Skin epidermis (tissue), 12 donors: Measurements from ENCODE around the gene KLK15.

ENCODE experiments used
- H3K27ac ChIP-seq, 21 experiments: fragments of 200-600 bp; sonication (generic) in 11 of 21; one replicate each; pipeline ENCODE4 v1.5.0; 2020; ENCODE audit warnings: mild to moderate bottlenecking in 3 of 21, inconsistent platforms in 2 of 21, moderate library complexity in 2 of 21
- H3K4me3 ChIP-seq, 7 experiments: fragments of 200-600 bp; sonication (generic) in 2 of 7; one replicate each; pipeline ENCODE4 v1.5.0; 2020; ENCODE audit warnings: inconsistent platforms in 2 of 7, mild to moderate bottlenecking in 2 of 7, moderate library complexity in 1 of 7

Gene KLK15

GRCh38 chr19:50833117-50833801 is at the start of gene KLK15:
Gene KLK15 (minus strand): TSS chr19:50833574. CDS start chr19:50831492, 2,082 bp downstream.
- H3K27ac ChIP-seq: no peak within 1 kb of the TSS

GRCh38 chr19:50882188-50882587 is 48.8 kb upstream of the KLK15 start:
- Histone ChIP-seq H3K27ac (no peak overlapping the region), H3K4me3 (no peak overlapping the region)

More at GRCh38 chr19:50833117-50833801, at the start of gene KLK15:
- H3K4me3 ChIP-seq: no peak within 1 kb of the TSS

GRCh38 chr19:50880241-50880640 is 46.9 kb upstream of the KLK15 start:
- Histone ChIP-seq H3K27ac (no peak overlapping the region), H3K4me3 (no peak overlapping the region)

GRCh38 chr19:50878851-50879250 is 45.5 kb upstream of the KLK15 start:
- Histone ChIP-seq H3K27ac (no peak overlapping the region), H3K4me3 (no peak overlapping the region)

- Histone ChIP-seq H3K4me3 (no peak overlapping the region), H3K27ac (no peak overlapping the region)
Observed at GRCh38 chr19:50877338-50877737, 44.0 kb upstream of the KLK15 start.

GRCh38 chr19:50876456-50876855 is 43.1 kb upstream of the KLK15 start:
- H3K27ac ChIP-seq: no peak overlapping the region
- no peak overlapping the region for H3K4me3 ChIP-seq

GRCh38 chr19:50875795-50876422 is 42.5 kb upstream of the KLK15 start:
- Histone ChIP-seq H3K27ac (peak overlapping the region in 1 of 21 experiments; percentile 10), H3K4me3 (no peak overlapping the region)

- Histone ChIP-seq H3K4me3 (no peak overlapping the region), H3K27ac (no peak overlapping the region)
Observed at GRCh38 chr19:50874211-50874610, 40.8 kb upstream of the KLK15 start.

- no peak within 1 kb of the TSS for H3K27ac ChIP-seq
- no peak within 1 kb of the TSS for H3K4me3 ChIP-seq
Observed at GRCh38 chr19:50873056-50873455, 39.7 kb upstream of the KLK15 start, which contains the start of gene KLK2. Gene KLK2 (plus strand): TSS chr19:50873439. CDS start chr19:50873474, 35 bp downstream.

- H3K27ac ChIP-seq: no peak overlapping the region
- no peak overlapping the region for H3K4me3 ChIP-seq
Observed at GRCh38 chr19:50870417-50871089, 37.2 kb upstream of the KLK15 start.

GRCh38 chr19:50869479-50869878 is 36.1 kb upstream of the KLK15 start:
- Histone ChIP-seq H3K4me3 (no peak overlapping the region), H3K27ac (no peak overlapping the region)

GRCh38 chr19:50861496-50862286 is 28.3 kb upstream of the KLK15 start:
- Histone ChIP-seq H3K4me3 (no peak overlapping the region), H3K27ac (no peak overlapping the region)

- Histone ChIP-seq H3K4me3 (no peak overlapping the region), H3K27ac (no peak overlapping the region)
Observed at GRCh38 chr19:50861010-50861409, 27.6 kb upstream of the KLK15 start.

- H3K4me3 ChIP-seq: no peak overlapping the region
- H3K27ac ChIP-seq: no peak overlapping the region
Observed at GRCh38 chr19:50859849-50860248, 26.5 kb upstream of the KLK15 start.

- no peak overlapping the region for H3K27ac ChIP-seq
- no peak overlapping the region for H3K4me3 ChIP-seq
Observed at GRCh38 chr19:50858886-50859285, 25.5 kb upstream of the KLK15 start.

- H3K27ac ChIP-seq: no peak overlapping the region
- no peak overlapping the region for H3K4me3 ChIP-seq
Observed at GRCh38 chr19:50857366-50857765, 24.0 kb upstream of the KLK15 start.

GRCh38 chr19:50854636-50855410 is 21.4 kb upstream of the KLK15 start, which contains the start of gene KLK3:
Gene KLK3 (plus strand): TSS chr19:50854915. CDS start chr19:50854956, 41 bp downstream.
- H3K4me3 ChIP-seq: no peak within 1 kb of the TSS
- no peak within 1 kb of the TSS for H3K27ac ChIP-seq

- H3K27ac ChIP-seq: no peak overlapping the region
Observed at GRCh38 chr19:50851620-50852019, 18.2 kb upstream of the KLK15 start.

GRCh38 chr19:50850738-50851137 is 17.4 kb upstream of the KLK15 start:
- Histone ChIP-seq H3K4me3 (no peak overlapping the region), H3K27ac (no peak overlapping the region)

More at GRCh38 chr19:50851620-50852019, 18.2 kb upstream of the KLK15 start:
- no peak overlapping the region for H3K4me3 ChIP-seq
